Loucy (cell line): ENCODE results near the gene ANXA4.

Experiments
- H2AFZ ChIP-seq: fragments of 200-600 bp; sonication (generic); 2 replicates; pipeline ENCODE4 v1.6.0; 2016; ENCODE audit warnings: antibody characterized with exemption, mild to moderate bottlenecking, low read length, moderate library complexity
- H3F3A ChIP-seq: fragments of 200-600 bp; 2 replicates; pipeline ENCODE4 v1.6.0; 2016; ENCODE audit warnings: antibody characterized with exemption, low read depth, mild to moderate bottlenecking
- H3K27me3 ChIP-seq: fragments of 200-600 bp; sonication (generic); 2 replicates; pipeline ENCODE4 v1.6.1; 2014; ENCODE audit warnings: low read length, mild to moderate bottlenecking; ENCODE audit not compliant: insufficient read depth, poor library complexity, severe bottlenecking
- H3K36me3 ChIP-seq: fragments of 200-600 bp; sonication (generic); 2 replicates; pipeline ENCODE4 v1.6.1; 2016; ENCODE audit warnings: low read length; ENCODE audit not compliant: insufficient read depth
- H3K4me1 ChIP-seq: fragments of 200-600 bp; sonication (generic); 2 replicates; pipeline ENCODE4 v1.5.1; 2014; ENCODE audit warnings: low read length, mild to moderate bottlenecking; ENCODE audit not compliant: insufficient read depth, poor library complexity, severe bottlenecking
- H3K4me2 ChIP-seq: fragments of 200-600 bp; sonication (generic); 2 replicates; pipeline ENCODE4 v1.6.0; 2014; ENCODE audit warnings: antibody characterized with exemption, low read length, low read depth, mild to moderate bottlenecking; ENCODE audit not compliant: poor library complexity, severe bottlenecking
- H3K4me3 ChIP-seq: fragments of 200-600 bp; sonication (generic); 2 replicates; pipeline ENCODE4 v1.5.1; 2014; ENCODE audit warnings: low read length, mild to moderate bottlenecking, mixed read lengths; ENCODE audit not compliant: poor library complexity, severe bottlenecking
- H3K79me2 ChIP-seq: fragments of 200-600 bp; sonication (generic); 2 replicates; pipeline ENCODE4 v1.6.1; 2014; ENCODE audit warnings: low read length; ENCODE audit not compliant: insufficient read depth
- H3K9ac ChIP-seq: fragments of 200-600 bp; sonication (generic); 2 replicates; pipeline ENCODE4 v1.6.0; 2014; ENCODE audit warnings: mild to moderate bottlenecking, low read depth, low read length, moderate library complexity; ENCODE audit not compliant: poor library complexity, severe bottlenecking
- H3K9me2 ChIP-seq: fragments of 200-600 bp; sonication (generic); replicated peaks from 2 replicates; pipeline ENCODE4 v1.6.1; 2016; ENCODE audit warnings: low read depth, low read length, mixed read lengths
- H3K9me3 ChIP-seq: fragments of 200-600 bp; sonication (generic); 2 replicates; pipeline ENCODE4 v1.6.1; 2014; ENCODE audit warnings: mild to moderate bottlenecking, antibody characterized with exemption, low read length, low read depth; ENCODE audit not compliant: insufficient read depth
- H4K20me1 ChIP-seq: fragments of 200-600 bp; sonication (generic); 2 replicates; pipeline ENCODE4 v1.6.0; 2014; ENCODE audit warnings: antibody characterized with exemption, low read length, mild to moderate bottlenecking; ENCODE audit not compliant: insufficient read depth, poor library complexity, severe bottlenecking
- CTCF ChIP-seq: fragments of 200-600 bp; sonication (generic); conservative IDR thresholded peaks from 2 replicates; pipeline ENCODE4 v1.5.1; 2014; ENCODE audit warnings: mild to moderate bottlenecking, antibody characterized with exemption, low read length
- EZH2phosphoT487 ChIP-seq: fragments of 200-600 bp; IDR thresholded peaks from 2 replicates; pipeline ENCODE4 v1.6.1; 2018; ENCODE audit warnings: antibody characterized with exemption, mild to moderate bottlenecking, moderate library complexity, borderline replicate concordance

The ANXA4 gene

GRCh38 chr2:69754633-69755032, 12.7 kb downstream of the ANXA4 start:
- Histone ChIP-seq H3F3A (no peaks in the 10 kb centered on the region), H3K79me2 (no peaks in the 10 kb centered on the region), H3K4me3 (no peak overlapping the region), H3K4me1 (peaks cover 6% of the 10 kb centered on the region), H4K20me1 (no peaks in the 10 kb centered on the region), H3K9ac (no peak overlapping the region), H3K4me2 (no peak overlapping the region), H3K36me3 (no peaks in the 10 kb centered on the region), H3K27me3 (no peaks in the 10 kb centered on the region), H3K9me2 (no peaks in the 10 kb centered on the region), H2AFZ (no peak overlapping the region), H3K9me3 (no peaks in the 10 kb centered on the region)
- TF ChIP-seq CTCF = no peak
- TF ChIP-seq EZH2phosphoT487 = no peak

- Histone ChIP-seq H3K9me2 (no peaks in the 10 kb centered on the region), H3F3A (no peaks in the 10 kb centered on the region), H3K4me3 (no peak overlapping the region), H3K4me2 (no peak overlapping the region), H4K20me1 (no peaks in the 10 kb centered on the region), H3K9ac (no peak overlapping the region), H3K36me3 (no peaks in the 10 kb centered on the region), H3K4me1 (peaks cover 6% of the 10 kb centered on the region), H3K79me2 (no peaks in the 10 kb centered on the region), H3K27me3 (no peaks in the 10 kb centered on the region), H3K9me3 (no peaks in the 10 kb centered on the region), H2AFZ (peak overlapping the region; percentile 29; the same call in 1 of the 2 replicates)
- no peak for TF ChIP-seq EZH2phosphoT487
- no peak for TF ChIP-seq CTCF
Measured at GRCh38 chr2:69755862-69756467, 14.0 kb downstream of the ANXA4 start.

GRCh38 chr2:69762025-69762424, 20.1 kb downstream of the ANXA4 start:
- H3K4me2 ChIP-seq = no peak overlapping the region
- no peaks in the 10 kb centered on the region for H3F3A ChIP-seq
- H3K4me1 ChIP-seq = peaks cover 9% of the 10 kb centered on the region
- H3K9me2 ChIP-seq = no peaks in the 10 kb centered on the region
- H4K20me1 ChIP-seq = no peaks in the 10 kb centered on the region
- H3K79me2 ChIP-seq = no peaks in the 10 kb centered on the region
- no peaks in the 10 kb centered on the region for H3K36me3 ChIP-seq
- TF ChIP-seq EZH2phosphoT487 (no peak), CTCF (no peak)
- no peak overlapping the region for H3K4me3 ChIP-seq
- H2AFZ ChIP-seq = no peak overlapping the region
- H3K27me3 ChIP-seq = no peaks in the 10 kb centered on the region
- no peaks in the 10 kb centered on the region for H3K9me3 ChIP-seq
- H3K9ac ChIP-seq = no peak overlapping the region
